HG02610 (cell line): ENCODE data around the gene TPBGL.

Experiments used
- ATAC-seq: cut with Tn5 transposase; IDR thresholded peaks from one replicate; pipeline ENCODE4 v1.9.1; 2021; ENCODE audit warnings: mild to moderate bottlenecking, moderate library complexity; ENCODE audit not compliant: unreplicated experiment

The TPBGL gene

GRCh38 chr11:75245356-75246005 lies 4.9 kb downstream of the TPBGL start:
- no peak for ATAC-seq

GRCh38 chr11:75246006-75246670 lies 5.6 kb downstream of the TPBGL start:
- no peak for ATAC-seq

GRCh38 chr11:75246671-75247350 lies 6.2 kb downstream of the TPBGL start:
- no peak for ATAC-seq

- ATAC-seq, result no peak
Observed at GRCh38 chr11:75248924-75249256, 8.3 kb downstream of the TPBGL start.

GRCh38 chr11:75249704-75250103 lies 9.1 kb downstream of the TPBGL start:
- ATAC-seq, result no peak

- ATAC-seq, result no peak
Observed at GRCh38 chr11:75254326-75254725, 13.8 kb downstream of the TPBGL start.

- ATAC-seq, result no peak
Observed at GRCh38 chr11:75260396-75261170, 20.0 kb downstream of the TPBGL start.

- no peak for ATAC-seq
Observed at GRCh38 chr11:75261902-75262361, 21.4 kb downstream of the TPBGL start.

- no peak for ATAC-seq
Observed at GRCh38 chr11:75262436-75262835, 21.9 kb downstream of the TPBGL start.

- no peak for ATAC-seq
Observed at GRCh38 chr11:75262961-75263852, 22.6 kb downstream of the TPBGL start.

- no peak for ATAC-seq
Observed at GRCh38 chr11:75263944-75264349, 23.4 kb downstream of the TPBGL start.

- ATAC-seq, result no peak
Observed at GRCh38 chr11:75264356-75264755, 23.8 kb downstream of the TPBGL start.

GRCh38 chr11:75264971-75265370 lies 24.4 kb downstream of the TPBGL start:
- ATAC-seq, result no peak

- ATAC-seq, result no peak
Observed at GRCh38 chr11:75265851-75266531, 25.4 kb downstream of the TPBGL start.

- no peak for ATAC-seq
Observed at GRCh38 chr11:75267171-75267970, 26.8 kb downstream of the TPBGL start.

GRCh38 chr11:75268626-75269366 lies 28.2 kb downstream of the TPBGL start:
- no peak for ATAC-seq

GRCh38 chr11:75269367-75269660 lies 28.7 kb downstream of the TPBGL start:
- no peak for ATAC-seq

GRCh38 chr11:75269896-75270295 lies 29.3 kb downstream of the TPBGL start:
- no peak for ATAC-seq
